GM18505 (cell line): ENCODE results near the gene KAT8.
"Not testable (repeated sequence)": the region's sequence is repeated elsewhere in the genome, so short reads cannot be mapped to it uniquely, and the experiment has no call there.

Experiments used
- ATAC-seq: cut with Tn5 transposase; IDR thresholded peaks from one replicate; pipeline ENCODE4 v1.9.1; 2021; ENCODE audit not compliant: unreplicated experiment
- POLR2A ChIP-seq: IDR thresholded peaks from 4 replicates; pipeline ENCODE4 v1.6.1; 2011; ENCODE audit warnings: borderline replicate concordance; ENCODE audit not compliant: insufficient read depth, insufficient read length; ENCODE audit errors: extremely low read depth

KAT8 gene

GRCh38 chr16:31087971-31088370, 29.5 kb upstream of the KAT8 start:
- no peak for ATAC-seq
- no peak for TF ChIP-seq POLR2A

DNA sequence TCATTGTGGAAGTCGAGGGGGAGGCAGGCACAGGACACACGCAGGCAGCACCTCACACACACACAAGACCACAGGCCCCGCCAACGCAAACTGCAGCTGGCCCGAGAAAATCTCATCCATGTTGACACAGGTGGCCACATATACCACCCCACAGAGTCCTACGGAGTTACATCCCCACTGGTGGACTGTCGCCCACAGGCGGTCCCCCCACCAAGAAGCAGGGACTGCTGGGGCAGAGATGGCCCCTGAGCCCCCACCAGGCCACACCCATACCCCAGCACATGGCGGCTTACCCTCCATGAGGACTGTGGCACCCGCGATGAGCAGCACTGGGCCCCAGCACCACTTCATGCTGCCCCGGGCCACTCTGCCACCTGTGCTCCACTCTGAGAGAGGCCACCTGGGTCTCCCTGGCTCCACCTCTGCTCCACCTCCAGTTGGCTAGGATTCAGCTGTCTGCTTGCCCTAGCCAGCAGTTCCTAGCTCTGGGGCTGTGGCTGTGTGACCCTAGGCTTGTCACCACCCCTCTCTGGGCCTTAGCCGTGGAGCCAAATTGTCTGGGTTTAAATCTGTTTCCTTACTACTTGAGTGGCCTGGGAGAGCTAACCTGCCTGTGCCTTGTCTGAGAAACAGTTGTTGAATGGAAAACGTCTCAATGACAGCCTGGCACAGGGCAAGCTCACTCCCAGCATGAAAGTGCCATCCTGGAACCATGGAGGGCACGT, 28.8 kb upstream of the KAT8 start, which contains the start of gene PRSS53:
Gene PRSS53, minus strand, starts transcription at position 485 of the 725 bp plus-strand sequence. Its CDS starts 134 bp downstream, at position 351.
- no peak for TF ChIP-seq POLR2A
- no peak for ATAC-seq

DNA sequence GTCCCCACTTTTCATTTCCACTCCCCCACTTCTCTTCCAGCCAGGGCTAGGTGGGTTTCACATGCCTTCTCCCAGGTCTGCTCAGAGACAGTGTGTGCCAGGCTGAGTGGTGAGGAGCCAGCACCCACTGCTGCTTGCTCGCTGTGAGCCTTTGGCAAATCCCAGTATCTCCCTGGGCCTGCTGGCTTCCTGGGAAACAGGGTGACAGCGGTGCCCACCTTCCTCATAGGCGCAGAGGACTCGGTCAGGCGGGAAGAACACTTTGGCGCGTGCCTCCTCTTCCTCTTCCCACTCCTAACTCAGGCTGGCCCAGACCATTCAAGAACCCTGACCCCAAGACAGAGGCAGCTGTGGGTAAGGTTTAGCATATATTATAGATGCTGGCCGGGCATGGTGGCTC, 28.3 kb upstream of the KAT8 start:
- no peak for ATAC-seq
- TF ChIP-seq POLR2A: no peak

GRCh38 chr16:31090540-31090939, 26.9 kb upstream of the KAT8 start:
- TF ChIP-seq POLR2A: no peak
- ATAC-seq: no peak

DNA sequence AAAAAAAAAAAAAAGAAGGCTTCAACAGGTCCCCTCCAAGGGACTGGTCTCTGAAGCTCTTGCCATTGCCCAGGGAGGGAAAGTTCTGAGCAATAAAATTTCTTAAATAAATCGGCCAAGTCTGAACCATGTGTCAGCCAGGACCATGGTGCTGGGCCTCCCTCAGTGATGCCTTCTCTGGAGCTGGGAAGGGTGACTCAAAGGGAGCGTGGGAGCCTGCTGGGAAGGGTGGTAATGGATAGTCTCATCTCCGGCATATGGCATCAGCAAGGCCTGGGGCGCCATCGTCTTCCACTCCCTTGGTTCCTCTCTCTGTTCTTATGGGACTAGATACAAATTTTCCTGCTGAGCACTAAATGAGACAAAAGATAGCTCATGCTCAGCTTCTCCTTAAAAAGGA, 25.1 kb upstream of the KAT8 start:
- no peak for TF ChIP-seq POLR2A
- no peak for ATAC-seq

DNA sequence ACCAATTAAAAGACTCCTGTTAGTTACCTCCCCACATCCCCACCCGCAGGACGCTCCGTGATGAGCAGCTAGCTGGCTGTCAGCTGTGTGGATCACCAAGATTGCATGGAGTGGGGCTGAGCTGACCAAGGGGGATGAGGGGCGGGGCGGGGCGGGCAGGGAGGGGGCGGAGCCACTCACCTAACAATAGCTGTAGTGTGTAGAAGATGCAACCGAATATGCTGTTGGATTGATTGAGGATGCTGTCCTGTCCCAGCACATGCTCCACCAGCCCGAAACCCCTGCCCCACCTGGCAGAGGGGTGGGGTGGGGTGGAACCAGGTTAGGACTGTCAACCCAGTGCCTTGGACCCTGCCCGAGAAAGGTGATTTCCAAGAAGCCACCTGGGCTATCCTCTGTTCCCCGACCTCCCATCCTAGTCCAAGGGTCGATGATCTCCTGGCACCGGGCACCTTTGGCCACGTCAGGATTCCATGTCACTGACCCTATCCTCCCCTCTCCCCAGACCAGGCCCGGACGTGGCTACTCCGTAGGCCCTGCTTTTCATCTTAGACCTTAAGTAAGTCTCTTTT, 24.2 kb upstream of the KAT8 start:
- no peak for ATAC-seq
- TF ChIP-seq POLR2A: no peak

DNA sequence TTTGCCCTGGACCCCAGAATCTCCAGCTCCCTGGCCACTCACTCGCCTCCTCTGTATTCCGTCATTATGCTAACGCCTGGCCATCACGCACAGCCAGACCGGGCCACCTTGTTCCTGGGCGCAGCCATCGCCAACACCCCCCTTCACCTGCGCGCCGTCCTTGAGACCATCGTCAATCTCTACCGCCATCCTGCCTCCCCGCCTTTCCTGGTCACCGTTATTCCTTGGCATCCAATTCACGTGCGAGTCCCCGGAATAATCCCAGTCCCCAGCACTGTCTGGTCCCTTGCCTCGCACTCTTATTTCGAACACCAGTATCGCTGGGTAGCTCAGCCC, 23.4 kb upstream of the KAT8 start:
- peak; percentile 7 for ATAC-seq
- TF ChIP-seq POLR2A: no peak

- TF ChIP-seq POLR2A: peak; percentile 59
- peak; percentile 88 for ATAC-seq
Measured at GRCh38 chr16:31094424-31095120, 22.9 kb upstream of the KAT8 start, which contains the start of gene VKORC1. Gene VKORC1 (minus strand): TSS chr16:31094797. CDS start chr16:31094729, 68 bp downstream.

- TF ChIP-seq POLR2A: no peak
- no peak for ATAC-seq
Measured at GRCh38 chr16:31099860-31100638, 17.4 kb upstream of the KAT8 start.

DNA sequence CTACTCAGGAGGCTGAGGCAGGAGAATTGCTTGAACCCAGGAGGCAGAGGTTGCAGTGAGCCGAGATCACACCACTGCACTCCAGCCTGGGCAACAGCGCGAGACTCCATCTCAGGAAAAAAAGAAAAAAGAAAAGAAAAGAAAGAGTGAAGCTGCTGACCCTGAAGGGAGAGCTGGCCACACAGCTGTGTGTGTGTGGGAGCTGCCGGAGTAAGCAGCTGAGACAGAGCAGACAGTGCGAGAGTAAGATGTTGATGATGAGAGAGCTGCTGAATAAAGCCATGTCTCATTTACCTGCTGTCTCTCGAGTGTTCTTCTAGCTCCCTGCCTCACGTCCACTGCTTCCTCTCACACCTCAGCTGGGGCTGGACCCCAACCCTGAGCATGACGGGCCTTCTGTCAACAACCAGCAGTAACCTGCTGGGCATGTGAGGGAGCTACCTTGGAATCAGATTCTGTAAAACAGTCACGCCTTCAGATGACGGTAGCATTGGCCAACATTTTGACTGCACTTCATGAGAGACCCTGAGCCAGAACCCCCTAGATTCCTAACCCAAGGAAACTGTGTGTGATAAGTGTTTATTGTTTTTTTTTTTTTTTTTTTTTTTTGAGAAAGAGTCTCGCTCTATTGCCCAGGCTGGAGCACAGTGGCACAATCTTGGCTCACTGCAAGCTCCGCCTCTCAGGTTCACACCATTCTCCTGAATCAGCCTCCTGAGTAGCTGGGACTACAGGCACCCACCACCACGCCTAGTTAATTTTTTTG, 16.4 kb upstream of the KAT8 start:
- not testable (repeated sequence) for ATAC-seq

- peak; percentile 37 for ATAC-seq
Measured at GRCh38 chr16:31105677-31106213, 11.7 kb upstream of the KAT8 start.

More at GRCh38 chr16:31105677-31106213, 11.7 kb upstream of the KAT8 start:
- no peak for TF ChIP-seq POLR2A
